Testis (tissue), 3 donors: ENCODE data around the gene PTH2R. TPM values are rescaled to one million over a fixed set of nuclear protein-coding genes. Genes with fewer than 3 reads are reported as not detected.

ENCODE experiments used
- DNase-seq: peaks from one replicate; pipeline ENCODE4 v3.0.0-alpha.2; 2019
- H3K27ac ChIP-seq, 2 donors: fragments of 200-600 bp; sonication (generic); one replicate each; pipeline ENCODE4 v1.5.1; 2019
- H3K27me3 ChIP-seq: fragments of 200-600 bp; sonication (generic); one replicate; pipeline ENCODE4 v1.5.1; 2019
- H3K36me3 ChIP-seq: fragments of 200-600 bp; sonication (generic); one replicate; pipeline ENCODE4 v1.5.1; 2017; ENCODE audit warnings: low read depth; ENCODE audit errors: missing control alignments
- H3K4me1 ChIP-seq: fragments of 200-600 bp; sonication (generic); one replicate; pipeline ENCODE4 v1.5.1; 2019
- H3K4me3 ChIP-seq, 2 donors: fragments of 200-600 bp; sonication (generic); one replicate each; pipeline ENCODE4 v1.5.1; 2017 to 2019
- H3K9me3 ChIP-seq: fragments of 200-600 bp; sonication (generic); one replicate; pipeline ENCODE4 v1.5.1; 2017
- POLR2A ChIP-seq: fragments of 450-650 bp; IDR thresholded peaks from one replicate; pipeline ENCODE4 v1.6.1; 2017; ENCODE audit warnings: antibody characterized with exemption, mild to moderate bottlenecking, moderate library complexity
- WGBS, 2 donors: methylation state at CpG; one replicate each; pipeline ENCODE4 v1.1.5; 2018; 5-methylcytosine and 5-hydroxymethylcytosine counted together
- intact Hi-C: fragments of 100-400 bp; cut with DNase I; formaldehyde crosslinking; loops from one replicate; pipeline ENCODE4 v1.15.1; 2023; ENCODE audit warnings: low total_unique reads
- polyA plus RNA-seq: library from polyadenylated mRNA; stranded (reverse); fragments of 350-450 nt; fragmentation: Illumina TruSeq; extraction: RNeasy Lipid Tissue Mini Kit (QIAGEN cat#74804); gene quantifications from one replicate; pipeline ENCODE4 v1.2.3, GENCODE V29; 2014; ENCODE audit warnings: low read depth, low replicate concordance; ENCODE audit not compliant: insufficient read depth
- total RNA-seq, 2 donors: library from RNA; depleted of rRNA; stranded (reverse); fragments of >200 nt; gene quantifications; one replicate each; pipeline ENCODE4 v1.2.3, GENCODE V29; 2016
- TF ChIP-seq, protein P1 (sequence below), 3 experiments: fragments of 450-650 bp in 2 of 3; fragments of 200-600 bp in 1 of 3; sonication (generic) in 1 of 3; IDR thresholded peaks; one replicate each; pipeline ENCODE4 v1.5.1; 2016 to 2019; ENCODE audit warnings: antibody characterized with exemption in 3 of 3, mild to moderate bottlenecking in 2 of 3, moderate library complexity in 1 of 3

PTH2R gene
- total and polyA plus RNA-seq, 3 donors from 2014 or later = 1.3 to 1.9 (median 1.5) TPM

DNA sequence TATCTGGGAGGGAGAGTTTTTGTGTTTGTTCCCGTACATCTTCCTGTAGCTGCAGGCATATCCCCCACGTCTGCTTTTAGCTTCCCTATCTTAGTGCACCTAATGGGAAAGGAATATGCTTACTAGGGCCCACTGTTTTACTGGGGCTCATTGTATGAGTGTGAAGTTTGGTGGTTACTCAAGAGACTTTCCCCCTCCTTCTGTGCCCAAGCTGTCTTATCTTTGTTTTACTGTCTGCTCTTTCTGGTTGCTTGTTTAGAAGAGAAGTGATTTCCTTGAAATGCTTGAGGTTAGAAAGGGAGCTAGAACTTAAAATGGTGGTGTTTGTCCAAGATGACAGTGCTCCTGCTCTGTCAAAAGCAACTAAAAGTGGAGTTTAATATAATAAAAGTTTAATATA is 7.3 kb downstream of the PTH2R start:
- Histone ChIP-seq H3K36me3 (no peaks in the 10 kb centered on the region), H3K9me3 (no peaks in the 10 kb centered on the region), H3K4me3 (no peak overlapping the region), H3K4me1 (no peaks in the 10 kb centered on the region), H3K27me3 (no peaks in the 10 kb centered on the region), H3K27ac (no peak overlapping the region)
- DNase-seq = no peak
- WGBS, 2 donors = 54 to 70% methylated on average over 2 of the region's 2 CpGs
- TF ChIP-seq, protein P1, sequence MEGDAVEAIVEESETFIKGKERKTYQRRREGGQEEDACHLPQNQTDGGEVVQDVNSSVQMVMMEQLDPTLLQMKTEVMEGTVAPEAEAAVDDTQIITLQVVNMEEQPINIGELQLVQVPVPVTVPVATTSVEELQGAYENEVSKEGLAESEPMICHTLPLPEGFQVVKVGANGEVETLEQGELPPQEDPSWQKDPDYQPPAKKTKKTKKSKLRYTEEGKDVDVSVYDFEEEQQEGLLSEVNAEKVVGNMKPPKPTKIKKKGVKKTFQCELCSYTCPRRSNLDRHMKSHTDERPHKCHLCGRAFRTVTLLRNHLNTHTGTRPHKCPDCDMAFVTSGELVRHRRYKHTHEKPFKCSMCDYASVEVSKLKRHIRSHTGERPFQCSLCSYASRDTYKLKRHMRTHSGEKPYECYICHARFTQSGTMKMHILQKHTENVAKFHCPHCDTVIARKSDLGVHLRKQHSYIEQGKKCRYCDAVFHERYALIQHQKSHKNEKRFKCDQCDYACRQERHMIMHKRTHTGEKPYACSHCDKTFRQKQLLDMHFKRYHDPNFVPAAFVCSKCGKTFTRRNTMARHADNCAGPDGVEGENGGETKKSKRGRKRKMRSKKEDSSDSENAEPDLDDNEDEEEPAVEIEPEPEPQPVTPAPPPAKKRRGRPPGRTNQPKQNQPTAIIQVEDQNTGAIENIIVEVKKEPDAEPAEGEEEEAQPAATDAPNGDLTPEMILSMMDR (IDR thresholded peaks at IDR 0.05) = no peak
- no peak for TF ChIP-seq POLR2A
- intact Hi-C loops = no loop called here

DNA sequence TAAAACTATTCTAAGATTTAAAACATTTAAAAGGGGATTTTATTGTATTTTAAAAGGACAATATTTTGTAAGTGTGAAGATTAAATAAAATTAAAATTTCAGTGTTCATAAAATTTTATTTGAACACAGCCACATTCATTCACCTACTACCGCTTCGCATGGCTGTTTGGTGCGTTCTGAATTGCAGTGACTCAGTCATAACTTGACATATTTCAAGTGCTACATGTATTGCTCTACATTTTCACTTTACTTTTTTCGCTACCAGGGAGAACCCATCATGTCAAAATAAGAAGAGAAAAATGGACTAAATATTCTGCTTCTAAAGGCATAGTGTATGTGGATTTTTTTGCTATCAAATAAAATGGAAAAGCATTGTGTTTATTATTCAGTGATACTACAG is 8.7 kb downstream of the PTH2R start:
- no peaks in the 10 kb centered on the region for H3K36me3 ChIP-seq
- H3K4me3 ChIP-seq = no peak overlapping the region
- no peak for TF ChIP-seq POLR2A
- TF ChIP-seq, protein P1 (IDR thresholded peaks at IDR 0.05) = no peak
- 95 to 96% methylated on average over 4 of the region's 4 CpGs for WGBS, 2 donors
- DNase-seq = no peak
- no peaks in the 10 kb centered on the region for H3K27me3 ChIP-seq
- intact Hi-C loops = no loop called here
- H3K4me1 ChIP-seq = no peaks in the 10 kb centered on the region
- no peak overlapping the region for H3K27ac ChIP-seq
- H3K9me3 ChIP-seq = no peaks in the 10 kb centered on the region

DNA sequence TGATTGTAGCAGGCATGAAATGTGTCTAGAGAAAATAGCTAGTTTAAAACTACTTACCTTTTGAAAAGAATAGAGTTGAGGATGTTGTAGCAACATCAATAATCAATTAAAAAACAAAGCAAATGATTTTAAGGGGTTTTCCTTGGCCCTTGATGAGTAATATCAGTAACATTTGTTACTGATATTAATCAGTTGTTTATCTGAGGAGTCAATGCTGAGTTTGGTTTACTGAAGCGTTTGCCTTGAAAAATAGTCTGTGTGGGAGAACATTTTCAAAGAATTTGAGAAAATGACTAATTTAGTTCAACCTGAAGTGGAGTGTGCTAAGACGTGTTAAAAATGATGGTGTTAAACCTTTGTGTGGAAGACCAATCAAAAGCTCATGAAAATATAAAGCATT is 9.3 kb downstream of the PTH2R start:
- 64 to 74% methylated on average over 2 of the region's 2 CpGs for WGBS, 2 donors
- Histone ChIP-seq H3K4me1 (no peaks in the 10 kb centered on the region), H3K36me3 (no peaks in the 10 kb centered on the region), H3K27me3 (no peaks in the 10 kb centered on the region), H3K27ac (no peak overlapping the region), H3K9me3 (no peaks in the 10 kb centered on the region), H3K4me3 (no peak overlapping the region)
- no peak for TF ChIP-seq POLR2A
- TF ChIP-seq, protein P1 (IDR thresholded peaks at IDR 0.05) = no peak
- intact Hi-C loops = no loop called here
- DNase-seq = no peak

DNA sequence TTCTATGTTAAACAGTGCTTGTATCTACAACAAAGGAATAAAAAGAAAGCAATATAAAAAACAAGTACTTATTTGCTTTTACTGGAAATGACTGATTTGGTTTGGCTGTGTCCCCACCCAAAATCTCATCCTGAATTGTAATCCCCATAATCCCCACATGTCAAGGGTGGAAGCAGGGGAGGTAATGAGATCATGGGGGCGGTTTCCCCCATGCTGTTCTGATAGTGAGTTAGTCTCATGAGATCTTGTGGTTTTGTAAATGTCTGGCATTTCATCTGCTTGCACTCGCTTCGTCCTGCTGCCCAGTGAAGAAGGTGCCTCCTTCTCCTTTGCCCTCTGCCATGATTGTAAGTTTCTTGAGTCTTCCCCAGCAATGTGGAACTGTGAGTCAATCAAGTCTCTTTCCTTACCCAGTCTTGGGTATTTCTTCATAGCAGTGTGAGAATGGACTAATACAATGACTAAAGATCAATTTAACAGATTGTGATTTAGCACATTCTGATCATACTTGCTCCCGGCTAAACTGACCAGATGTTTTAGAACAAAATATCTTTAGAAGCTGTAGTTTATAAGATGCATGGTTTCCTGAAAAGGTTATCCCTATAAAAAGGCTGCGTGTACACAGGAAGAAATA is 19.9 kb downstream of the PTH2R start:
- Histone ChIP-seq H3K27ac (no peak overlapping the region), H3K9me3 (no peaks in the 10 kb centered on the region), H3K4me3 (no peak overlapping the region), H3K36me3 (no peaks in the 10 kb centered on the region), H3K4me1 (no peaks in the 10 kb centered on the region), H3K27me3 (no peaks in the 10 kb centered on the region)
- DNase-seq = no peak
- WGBS, 2 donors = 88 to 92% methylated on average over 5 of the region's 5 CpGs
- intact Hi-C loops = no loop called here
- TF ChIP-seq, protein P1 (IDR thresholded peaks at IDR 0.05) = no peak
- TF ChIP-seq POLR2A = no peak

DNA sequence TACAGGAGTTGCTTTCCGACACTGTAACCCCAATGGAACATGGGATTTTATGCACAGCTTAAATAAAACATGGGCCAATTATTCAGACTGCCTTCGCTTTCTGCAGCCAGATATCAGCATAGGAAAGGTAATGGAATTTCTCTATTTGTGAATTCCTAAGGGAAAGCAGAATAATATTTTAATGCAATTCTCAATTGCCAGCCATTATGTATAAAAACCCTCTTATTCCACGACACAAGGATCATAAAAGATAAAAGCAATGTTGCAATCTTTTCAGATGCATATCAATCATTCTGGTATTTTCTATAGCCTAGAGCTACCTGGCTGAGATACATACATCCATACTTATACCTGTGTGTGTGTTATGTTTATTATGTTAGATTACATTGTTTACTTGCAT is 31.2 kb downstream of the PTH2R start:
- 92 to 96% methylated on average over 3 of the region's 3 CpGs for WGBS, 2 donors
- Histone ChIP-seq H3K9me3 (no peaks in the 10 kb centered on the region), H3K27ac (no peak overlapping the region), H3K27me3 (no peaks in the 10 kb centered on the region), H3K4me3 (no peak overlapping the region), H3K36me3 (no peaks in the 10 kb centered on the region), H3K4me1 (no peaks in the 10 kb centered on the region)
- intact Hi-C loops = no loop called here
- TF ChIP-seq, protein P1 (IDR thresholded peaks at IDR 0.05) = no peak
- TF ChIP-seq POLR2A = no peak
- DNase-seq = no peak
